HEK293T (cell line): ENCODE measurements around the gene RNU6-1.

Experiments used
- ARNT ChIP-seq: fragments of 450-650 bp; IDR thresholded peaks from 2 replicates; pipeline ENCODE4 v1.6.1; 2017; ENCODE audit warnings: mild to moderate bottlenecking
- BHLHE40 ChIP-seq: fragments of 450-650 bp; IDR thresholded peaks from 2 replicates; pipeline ENCODE4 v1.6.1; 2016; ENCODE audit warnings: mild to moderate bottlenecking, moderate library complexity, borderline replicate concordance
- ELF4 ChIP-seq: fragments of 450-650 bp; IDR thresholded peaks from 2 replicates; pipeline ENCODE4 v1.6.1; 2017; ENCODE audit warnings: antibody characterized with exemption
- FOXA1 ChIP-seq: fragments of 450-650 bp; IDR thresholded peaks from 2 replicates; pipeline ENCODE4 v1.6.1; 2016; ENCODE audit warnings: mild to moderate bottlenecking
- FOXM1 ChIP-seq: fragments of 450-650 bp; IDR thresholded peaks from 2 replicates; pipeline ENCODE4 v1.6.1; 2017; ENCODE audit warnings: mild to moderate bottlenecking, borderline replicate concordance
- HDGF ChIP-seq: fragments of 450-650 bp; IDR thresholded peaks from 2 replicates; pipeline ENCODE4 v1.6.1; 2017; ENCODE audit warnings: antibody characterized with exemption, borderline replicate concordance
- LEF1 ChIP-seq: fragments of 450-650 bp; IDR thresholded peaks from 2 replicates; pipeline ENCODE4 v1.6.1; 2017; ENCODE audit warnings: mild to moderate bottlenecking, borderline replicate concordance
- NFRKB ChIP-seq: fragments of 450-650 bp; IDR thresholded peaks from 2 replicates; pipeline ENCODE4 v1.6.1; 2016; ENCODE audit warnings: mild to moderate bottlenecking, moderate library complexity
- SP1 ChIP-seq: fragments of 450-650 bp; IDR thresholded peaks from 2 replicates; pipeline ENCODE4 v1.6.1; 2017
- SUZ12 ChIP-seq: fragments of 450-650 bp; IDR thresholded peaks from 2 replicates; pipeline ENCODE4 v1.6.1; 2016; ENCODE audit warnings: mild to moderate bottlenecking
- TF ChIP-seq, protein P1 (sequence below): fragments of 450-650 bp; IDR thresholded peaks from 2 replicates; pipeline ENCODE4 v1.6.1; 2016

DNA sequence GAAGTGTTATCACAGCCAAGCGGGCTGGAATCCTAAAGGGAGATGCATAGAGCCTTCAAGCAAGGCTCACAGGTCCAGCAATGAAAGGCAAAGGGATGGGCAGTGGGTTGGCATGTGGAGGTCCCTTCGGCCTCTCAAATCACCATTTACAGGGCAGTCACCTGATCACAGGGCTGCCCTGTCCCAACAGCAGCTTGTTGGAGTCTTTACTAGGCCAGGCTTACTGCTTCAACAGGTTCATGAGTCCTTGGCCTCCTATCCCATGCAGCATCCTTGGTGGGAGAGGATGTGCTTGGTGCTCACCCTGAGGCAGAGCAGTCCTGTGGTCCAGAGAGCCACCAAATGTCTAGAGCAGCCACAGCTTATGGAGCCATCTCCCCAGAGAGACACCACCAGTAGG lies 38.7 kb downstream of the RNU6-1 start:
- TF ChIP-seq LEF1, result no peak
- no peak for TF ChIP-seq SP1
- no peak for TF ChIP-seq BHLHE40
- no peak for TF ChIP-seq FOXA1
- TF ChIP-seq FOXM1, result no peak
- no peak for TF ChIP-seq ARNT
- TF ChIP-seq, protein P1, sequence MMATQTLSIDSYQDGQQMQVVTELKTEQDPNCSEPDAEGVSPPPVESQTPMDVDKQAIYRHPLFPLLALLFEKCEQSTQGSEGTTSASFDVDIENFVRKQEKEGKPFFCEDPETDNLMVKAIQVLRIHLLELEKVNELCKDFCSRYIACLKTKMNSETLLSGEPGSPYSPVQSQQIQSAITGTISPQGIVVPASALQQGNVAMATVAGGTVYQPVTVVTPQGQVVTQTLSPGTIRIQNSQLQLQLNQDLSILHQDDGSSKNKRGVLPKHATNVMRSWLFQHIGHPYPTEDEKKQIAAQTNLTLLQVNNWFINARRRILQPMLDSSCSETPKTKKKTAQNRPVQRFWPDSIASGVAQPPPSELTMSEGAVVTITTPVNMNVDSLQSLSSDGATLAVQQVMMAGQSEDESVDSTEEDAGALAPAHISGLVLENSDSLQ, result no peak
- no peak for TF ChIP-seq SUZ12
- no peak for TF ChIP-seq ELF4
- no peak for TF ChIP-seq NFRKB
- no peak for TF ChIP-seq HDGF
